WERI-Rb-1 (cell line): ENCODE data around the gene D2HGDH.
A peak's percentile ranks its signal among the peaks of the same experiment; 100 is the strongest.

Experiments used
- DNase-seq: peaks from one replicate; pipeline ENCODE4 v3.0.0-alpha.2; 2020
- H3K27ac ChIP-seq: fragments of 250-450 bp; sonication (Bioruptor Pico); 2 replicates; pipeline ENCODE4 v1.5.1; 2020; ENCODE audit warnings: mild to moderate bottlenecking, moderate library complexity
- H3K27me3 ChIP-seq: fragments of 250-450 bp; sonication (Bioruptor Pico); 2 replicates; pipeline ENCODE4 v1.5.1; 2021; ENCODE audit warnings: mild to moderate bottlenecking, low read depth, moderate library complexity; ENCODE audit not compliant: insufficient read depth, severe bottlenecking
- H3K36me3 ChIP-seq: fragments of 250-450 bp; sonication (Bioruptor Pico); 2 replicates; pipeline ENCODE4 v1.5.1; 2020; ENCODE audit warnings: mild to moderate bottlenecking, moderate library complexity
- H3K4me3 ChIP-seq: 2 replicates; pipeline ENCODE4 v1.5.1; 2011; ENCODE audit warnings: low read depth, mild to moderate bottlenecking, control low read depth, low read length
- H3K9me3 ChIP-seq: fragments of 250-450 bp; sonication (Bioruptor Pico); 2 replicates; pipeline ENCODE4 v1.5.1; 2021; ENCODE audit warnings: mild to moderate bottlenecking, moderate library complexity; ENCODE audit not compliant: severe bottlenecking
- TF ChIP-seq, protein P1 (sequence below): IDR thresholded peaks from 2 replicates; pipeline ENCODE4 v1.5.1; 2011; ENCODE audit warnings: low read depth, mild to moderate bottlenecking, control low read depth, inconsistent platforms, low read length

Gene D2HGDH

DNA sequence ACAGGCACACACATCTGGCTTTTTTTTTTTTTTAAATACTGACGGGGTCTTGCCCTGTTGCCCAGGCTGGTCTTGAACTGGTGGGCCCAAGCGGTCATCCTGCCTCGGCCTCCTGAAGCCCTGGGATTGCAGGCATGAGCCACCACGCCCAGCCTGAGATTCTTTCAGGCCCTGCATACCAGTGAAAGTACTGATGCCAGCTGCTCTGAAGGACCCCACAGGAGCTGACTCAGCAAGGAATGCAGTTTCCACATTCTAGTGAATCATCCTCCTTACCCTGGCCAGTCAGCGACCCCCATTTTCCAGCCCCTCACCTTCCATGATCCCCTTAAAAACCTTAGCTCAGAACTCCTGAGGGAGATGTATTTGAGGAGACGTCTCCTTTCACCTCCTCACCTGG is 42.0 kb upstream of the D2HGDH start:
- Histone ChIP-seq H3K9me3 (no peaks in the 10 kb centered on the region), H3K36me3 (peaks cover 24% of the 10 kb centered on the region), H3K27me3 (no peaks in the 10 kb centered on the region), H3K4me3 (no peak overlapping the region), H3K27ac (no peak overlapping the region)
- TF ChIP-seq, protein P1, sequence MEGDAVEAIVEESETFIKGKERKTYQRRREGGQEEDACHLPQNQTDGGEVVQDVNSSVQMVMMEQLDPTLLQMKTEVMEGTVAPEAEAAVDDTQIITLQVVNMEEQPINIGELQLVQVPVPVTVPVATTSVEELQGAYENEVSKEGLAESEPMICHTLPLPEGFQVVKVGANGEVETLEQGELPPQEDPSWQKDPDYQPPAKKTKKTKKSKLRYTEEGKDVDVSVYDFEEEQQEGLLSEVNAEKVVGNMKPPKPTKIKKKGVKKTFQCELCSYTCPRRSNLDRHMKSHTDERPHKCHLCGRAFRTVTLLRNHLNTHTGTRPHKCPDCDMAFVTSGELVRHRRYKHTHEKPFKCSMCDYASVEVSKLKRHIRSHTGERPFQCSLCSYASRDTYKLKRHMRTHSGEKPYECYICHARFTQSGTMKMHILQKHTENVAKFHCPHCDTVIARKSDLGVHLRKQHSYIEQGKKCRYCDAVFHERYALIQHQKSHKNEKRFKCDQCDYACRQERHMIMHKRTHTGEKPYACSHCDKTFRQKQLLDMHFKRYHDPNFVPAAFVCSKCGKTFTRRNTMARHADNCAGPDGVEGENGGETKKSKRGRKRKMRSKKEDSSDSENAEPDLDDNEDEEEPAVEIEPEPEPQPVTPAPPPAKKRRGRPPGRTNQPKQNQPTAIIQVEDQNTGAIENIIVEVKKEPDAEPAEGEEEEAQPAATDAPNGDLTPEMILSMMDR, result no peak
- DNase-seq, result no peak

GRCh38 chr2:241695651-241696050 is 38.8 kb upstream of the D2HGDH start:
- DNase-seq, result no peak
- Histone ChIP-seq H3K9me3 (no peaks in the 10 kb centered on the region), H3K36me3 (peaks cover 13% of the 10 kb centered on the region), H3K27ac (no peak overlapping the region), H3K4me3 (no peak overlapping the region), H3K27me3 (no peaks in the 10 kb centered on the region)
- TF ChIP-seq, protein P1, result no peak

DNA sequence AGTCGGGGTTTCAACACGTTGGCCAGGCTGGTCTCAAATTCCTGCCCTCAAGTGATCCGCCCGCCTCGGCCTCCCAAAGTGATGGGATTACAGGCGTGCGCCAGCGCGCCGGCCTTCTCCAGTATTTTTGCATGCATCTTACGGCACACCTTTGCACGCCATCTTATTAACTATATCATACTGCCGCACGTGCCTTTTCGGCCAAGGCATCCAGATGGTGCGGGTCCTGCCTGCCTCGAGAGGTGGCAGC is 33.4 kb upstream of the D2HGDH start:
- TF ChIP-seq, protein P1, result peak; percentile 52; the same call in 1 of the 2 replicates
- H3K4me3 ChIP-seq, result peak overlapping the region; percentile 81
- DNase-seq, result no peak
- H3K27ac ChIP-seq, result peak overlapping the region; percentile 98
- H3K27me3 ChIP-seq, result no peaks in the 10 kb centered on the region
- H3K9me3 ChIP-seq, result peaks cover 1% of the 10 kb centered on the region
- H3K36me3 ChIP-seq, result peaks cover 19% of the 10 kb centered on the region

DNA sequence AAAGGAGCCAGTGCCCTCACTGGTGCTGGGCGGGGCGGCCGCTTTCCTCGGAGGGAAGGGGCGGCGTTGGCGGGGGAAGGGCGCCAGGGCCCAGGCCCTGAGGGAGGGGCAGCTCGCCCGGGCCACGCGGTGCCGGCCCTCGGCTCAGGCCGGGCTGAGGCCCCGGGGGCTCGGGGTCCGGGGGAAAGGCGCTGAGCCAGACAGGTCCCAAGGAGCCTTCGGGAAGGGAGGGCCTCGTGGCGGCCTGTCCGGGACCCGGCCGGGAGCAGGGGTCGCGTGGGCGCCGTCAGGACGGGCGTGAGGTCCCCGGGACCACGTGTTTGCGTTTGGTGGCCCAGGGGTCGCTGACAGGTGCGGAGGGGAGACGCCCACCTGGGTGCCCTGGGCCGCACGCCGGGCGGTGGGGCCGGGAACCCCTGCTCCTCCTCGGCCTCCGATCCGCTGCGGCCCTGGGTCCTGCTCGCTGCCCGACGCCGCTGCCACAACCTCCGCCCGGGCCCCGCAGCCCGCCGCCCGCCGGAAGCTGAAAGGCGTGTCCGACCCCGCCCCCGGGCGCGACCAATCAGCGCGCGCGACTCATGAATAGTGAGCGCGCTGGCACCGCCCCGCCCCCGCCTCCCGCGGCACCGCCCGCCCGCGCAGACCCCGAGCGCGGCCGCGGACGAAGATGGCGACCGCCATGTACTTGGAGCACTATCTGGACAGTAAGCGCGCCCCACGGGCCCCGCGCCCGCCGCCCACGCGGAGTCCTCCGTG is 32.9 kb upstream of the D2HGDH start, which contains the start of gene ING5:
Gene ING5 (plus strand): TSS at position 641 of the 756 bp plus-strand sequence. CDS start 27 bp downstream, at position 668.
- DNase-seq, result peak; percentile 95
- peaks cover 24% of the 10 kb centered on the region for H3K36me3 ChIP-seq
- TF ChIP-seq, protein P1, result no peak
- H3K4me3 ChIP-seq, result peak within 1 kb of the TSS; percentile 81
- peaks cover 2% of the 10 kb centered on the region for H3K9me3 ChIP-seq
- peak within 1 kb of the TSS; percentile 98 for H3K27ac ChIP-seq
- no peaks in the 10 kb centered on the region for H3K27me3 ChIP-seq

DNA sequence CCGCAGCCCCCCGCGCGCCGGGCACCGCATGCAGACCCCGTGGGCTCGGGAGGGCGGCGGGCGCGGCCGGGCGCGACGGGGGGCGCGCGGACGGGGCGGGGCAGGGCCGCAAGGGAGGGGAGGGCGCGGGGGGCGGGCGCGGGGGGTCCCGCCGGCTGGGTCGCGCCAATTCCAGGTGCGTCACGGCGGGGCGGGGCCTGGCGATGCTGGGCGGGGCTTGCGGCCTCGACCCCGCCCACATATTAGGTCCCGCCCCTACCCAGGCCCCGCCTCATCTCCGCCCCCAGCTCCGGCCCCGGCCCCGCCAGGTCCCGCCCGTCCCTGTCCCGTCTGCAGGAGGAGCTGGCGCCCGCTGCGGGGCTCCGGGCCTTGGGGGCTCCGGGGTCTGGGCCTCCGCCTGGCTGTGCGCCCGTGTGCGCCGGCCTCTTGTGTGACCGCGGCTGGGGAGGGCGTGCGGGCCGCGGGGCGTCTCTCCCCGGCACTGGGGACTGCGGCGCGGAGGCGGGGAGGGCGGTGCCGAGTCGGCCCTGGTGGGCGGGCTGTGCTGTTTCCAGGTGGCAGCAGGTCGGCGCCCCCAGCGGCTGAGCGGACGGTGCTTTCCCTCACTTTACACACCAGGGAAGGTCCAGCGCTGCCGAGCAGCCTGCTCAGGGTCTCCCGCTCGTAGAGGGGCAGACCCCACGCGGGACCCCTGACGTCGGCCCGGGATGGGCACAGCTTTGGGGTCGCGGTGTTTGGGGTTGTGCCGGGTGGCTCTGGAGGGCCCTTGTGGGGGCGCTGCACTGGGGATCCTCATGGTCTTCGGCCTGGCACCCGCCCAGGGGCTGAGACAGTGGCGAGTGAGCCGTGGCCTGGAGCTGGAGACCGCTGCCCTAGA is 32.0 kb upstream of the D2HGDH start:
- TF ChIP-seq, protein P1, result peak; percentile 78
- Histone ChIP-seq H3K36me3 (peaks cover 32% of the 10 kb centered on the region), H3K9me3 (peaks cover 2% of the 10 kb centered on the region), H3K27ac (peak overlapping the region; percentile 98), H3K27me3 (no peaks in the 10 kb centered on the region), H3K4me3 (peak overlapping the region; percentile 69)
- DNase-seq, result peak; percentile 93
